Effector memory CD8-positive, alpha-beta T cell (primary cell): Measurements from ENCODE around the gene ARHGAP15.

Experiments used
- ATAC-seq: fragments of 150-1000 bp; cut with Tn5 transposase; replicated peaks from 2 replicates; pipeline ENCODE4 v1.10.0; 2021; ENCODE audit warnings: mild to moderate bottlenecking, moderate library complexity
- DNase-seq, 3 experiments: peaks; one replicate each; pipeline ENCODE4 v3.0.0; 2021
- H3K27ac Mint-ChIP-seq, 2 donors: one replicate each; pipeline ENCODE4 v1.8.0; 2022; ENCODE audit warnings: mild to moderate bottlenecking in 2 of 2, mixed read lengths in 2 of 2, moderate library complexity in 2 of 2
- H3K27me3 Mint-ChIP-seq, 2 donors: one replicate each; pipeline ENCODE4 v1.8.0; 2022; ENCODE audit warnings: mixed read lengths in 2 of 2
- H3K36me3 Mint-ChIP-seq: one replicate; pipeline ENCODE4 v1.8.0; 2022; ENCODE audit warnings: mild to moderate bottlenecking, moderate library complexity, mixed read lengths; ENCODE audit not compliant: insufficient read depth
- H3K4me1 Mint-ChIP-seq, 2 donors: one replicate each; pipeline ENCODE4 v1.8.0; 2022; ENCODE audit warnings: low read depth in 2 of 2, mixed read lengths in 2 of 2
- H3K4me3 Mint-ChIP-seq, 2 donors: one replicate each; pipeline ENCODE4 v1.8.0; 2022; ENCODE audit warnings: mild to moderate bottlenecking in 2 of 2, mixed read lengths in 2 of 2, moderate library complexity in 2 of 2
- H3K9me3 Mint-ChIP-seq, 2 donors: one replicate each; pipeline ENCODE4 v1.8.0; 2022; ENCODE audit warnings: mixed read lengths in 2 of 2

Gene ARHGAP15

GRCh38 chr2:143410082-143410897, 281.1 kb downstream of the ARHGAP15 start:
- peak overlapping the region in 1 of 2 donors; percentile 7 for H3K27ac Mint-ChIP-seq
- peaks cover 22 to 40% of the 10 kb centered on the region in 2 donors for H3K4me1 Mint-ChIP-seq
- no peaks in the 10 kb centered on the region for H3K27me3 Mint-ChIP-seq
- no peak for ATAC-seq
- peaks cover 5% of the 10 kb centered on the region for H3K36me3 Mint-ChIP-seq
- no peak overlapping the region for H3K4me3 Mint-ChIP-seq
- no peaks in the 10 kb centered on the region for H3K9me3 Mint-ChIP-seq
- no peak for DNase-seq

- Mint-ChIP-seq H3K9me3 (no peaks in the 10 kb centered on the region), H3K4me3 (no peak overlapping the region), H3K27ac (no peak overlapping the region), H3K27me3 (no peaks in the 10 kb centered on the region), H3K36me3 (peaks cover 5% of the 10 kb centered on the region), H3K4me1 (peaks cover 27 to 30% of the 10 kb centered on the region in 2 donors)
- no peak for DNase-seq
- no peak for ATAC-seq
These were observed 286.4 kb downstream of the ARHGAP15 start for GRCh38 chr2:143415571-143415970.

DNA sequence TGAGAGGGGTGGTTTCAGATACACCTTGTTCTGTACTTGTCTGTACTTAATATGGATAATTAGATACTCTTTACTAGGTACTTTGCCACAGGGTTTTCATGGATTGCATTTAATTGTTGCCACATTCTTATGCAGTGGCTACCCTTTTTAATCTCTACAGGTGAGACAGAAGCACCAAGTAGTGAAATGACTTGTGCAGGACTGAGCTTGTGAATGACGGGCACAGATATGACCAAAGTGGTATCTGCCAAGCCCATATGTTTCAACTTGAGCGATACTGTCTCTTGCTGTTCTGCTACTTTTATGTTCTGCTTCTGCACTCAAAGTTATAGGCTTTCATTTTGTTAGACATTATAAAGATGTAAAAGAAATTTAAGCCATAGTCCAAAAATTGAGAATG, 288.2 kb downstream of the ARHGAP15 start:
- ATAC-seq = no peak
- Mint-ChIP-seq H3K4me1 (peaks cover 28 to 32% of the 10 kb centered on the region in 2 donors), H3K9me3 (no peaks in the 10 kb centered on the region), H3K4me3 (no peak overlapping the region), H3K36me3 (peaks cover 5% of the 10 kb centered on the region), H3K27ac (no peak overlapping the region), H3K27me3 (no peaks in the 10 kb centered on the region)
- DNase-seq = no peak

GRCh38 chr2:143420313-143420712, 291.1 kb downstream of the ARHGAP15 start:
- H3K4me1 Mint-ChIP-seq = peaks cover 36 to 55% of the 10 kb centered on the region in 2 donors
- no peaks in the 10 kb centered on the region for H3K9me3 Mint-ChIP-seq
- no peak for DNase-seq
- H3K27me3 Mint-ChIP-seq = no peaks in the 10 kb centered on the region
- H3K27ac Mint-ChIP-seq = peak overlapping the region in 1 of 2 donors; percentile 5
- no peak for ATAC-seq
- no peaks in the 10 kb centered on the region for H3K36me3 Mint-ChIP-seq
- no peak overlapping the region for H3K4me3 Mint-ChIP-seq

DNA sequence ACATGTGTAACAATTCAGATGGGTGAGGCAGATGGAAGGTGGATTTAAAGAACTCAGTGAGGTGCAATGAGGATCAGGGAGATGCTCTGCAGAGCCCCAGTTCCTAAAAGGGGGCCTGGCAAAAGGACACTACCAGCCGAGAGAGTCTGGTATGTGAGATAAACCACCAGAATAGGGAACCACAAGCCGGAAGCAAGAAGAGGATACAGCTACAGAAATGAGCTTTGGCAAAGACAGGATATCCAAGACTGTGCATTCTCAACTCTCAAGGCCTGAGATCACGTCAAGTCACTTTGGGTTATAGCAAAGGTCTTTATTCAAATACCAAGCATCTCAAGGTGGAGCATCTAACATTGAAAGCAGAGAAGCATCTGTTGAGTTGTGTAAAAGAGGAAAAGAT, 293.5 kb downstream of the ARHGAP15 start:
- H3K27ac Mint-ChIP-seq = peak overlapping the region in 1 of 2 donors; percentile 66
- no peaks in the 10 kb centered on the region for H3K27me3 Mint-ChIP-seq
- H3K4me1 Mint-ChIP-seq = peaks cover 35 to 63% of the 10 kb centered on the region in 2 donors
- peak; percentile 85 for ATAC-seq
- no peaks in the 10 kb centered on the region for H3K9me3 Mint-ChIP-seq
- no peak overlapping the region for H3K4me3 Mint-ChIP-seq
- no peaks in the 10 kb centered on the region for H3K36me3 Mint-ChIP-seq
- DNase-seq = no peak

DNA sequence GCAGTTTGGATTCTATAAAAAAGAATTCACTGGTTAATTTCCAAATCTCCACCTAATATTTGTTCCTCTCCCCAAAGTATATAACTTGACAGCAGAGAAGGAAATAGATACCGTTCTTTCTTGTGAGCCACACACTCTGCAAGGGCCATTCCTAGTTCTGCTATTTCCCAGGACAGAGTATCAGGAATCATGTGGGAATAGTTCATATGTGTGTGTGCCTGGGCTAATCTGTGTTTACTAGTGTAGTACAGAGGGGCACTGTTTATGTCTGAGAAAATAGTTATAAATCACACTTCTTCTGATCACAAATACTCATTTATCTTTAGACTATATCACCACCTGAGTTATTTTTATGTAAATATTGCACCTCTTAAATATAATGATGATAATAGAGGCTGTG, 296.7 kb downstream of the ARHGAP15 start:
- no peak overlapping the region for H3K4me3 Mint-ChIP-seq
- peaks cover 3% of the 10 kb centered on the region for H3K36me3 Mint-ChIP-seq
- peaks cover 42 to 81% of the 10 kb centered on the region in 2 donors for H3K4me1 Mint-ChIP-seq
- H3K27ac Mint-ChIP-seq = no peak overlapping the region
- H3K27me3 Mint-ChIP-seq = no peaks in the 10 kb centered on the region
- no peaks in the 10 kb centered on the region for H3K9me3 Mint-ChIP-seq
- DNase-seq (no peak), ATAC-seq (no peak)

DNA sequence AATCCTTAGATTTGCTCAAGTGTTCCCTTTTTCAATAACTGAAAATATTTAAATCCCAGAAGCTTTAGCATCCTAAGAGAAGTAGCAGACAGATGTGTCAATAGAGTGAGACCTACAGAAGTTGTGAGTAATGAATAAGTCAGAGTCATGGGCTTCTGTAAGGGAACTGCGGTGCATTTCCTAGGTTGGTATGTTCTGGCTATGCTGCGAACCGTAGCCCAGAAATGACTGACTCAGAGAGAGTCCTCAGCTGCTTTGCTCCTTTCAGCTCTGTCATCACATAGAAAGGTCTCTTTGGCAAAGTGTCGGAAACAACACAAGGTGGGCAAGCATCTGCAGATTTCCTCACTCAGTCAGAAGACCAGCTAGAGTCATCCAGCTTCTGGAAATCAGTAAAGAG, 297.1 kb downstream of the ARHGAP15 start:
- ATAC-seq (no peak), DNase-seq (no peak)
- H3K4me1 Mint-ChIP-seq = peaks cover 41 to 82% of the 10 kb centered on the region in 2 donors
- H3K9me3 Mint-ChIP-seq = no peaks in the 10 kb centered on the region
- H3K36me3 Mint-ChIP-seq = peaks cover 3% of the 10 kb centered on the region
- no peak overlapping the region for H3K4me3 Mint-ChIP-seq
- H3K27ac Mint-ChIP-seq = no peak overlapping the region
- no peaks in the 10 kb centered on the region for H3K27me3 Mint-ChIP-seq

- Mint-ChIP-seq H3K27ac (no peak overlapping the region), H3K27me3 (no peaks in the 10 kb centered on the region), H3K4me3 (peak overlapping the region in 1 of 2 donors; percentile 11), H3K36me3 (peaks cover 3% of the 10 kb centered on the region), H3K9me3 (no peaks in the 10 kb centered on the region), H3K4me1 (peaks cover 39 to 76% of the 10 kb centered on the region in 2 donors)
- DNase-seq = no peak
- ATAC-seq = peak; percentile 43
These were observed 299.5 kb downstream of the ARHGAP15 start for GRCh38 chr2:143428700-143429099.

- no peak overlapping the region for H3K4me3 Mint-ChIP-seq
- ATAC-seq (no peak), DNase-seq (no peak)
- peaks cover 41 to 73% of the 10 kb centered on the region in 2 donors for H3K4me1 Mint-ChIP-seq
- no peaks in the 10 kb centered on the region for H3K27me3 Mint-ChIP-seq
- no peaks in the 10 kb centered on the region for H3K9me3 Mint-ChIP-seq
- peak overlapping the region in 1 of 2 donors; percentile 38 for H3K27ac Mint-ChIP-seq
- H3K36me3 Mint-ChIP-seq = peaks cover 6% of the 10 kb centered on the region
These were observed 300.9 kb downstream of the ARHGAP15 start for GRCh38 chr2:143429932-143430679.

DNA sequence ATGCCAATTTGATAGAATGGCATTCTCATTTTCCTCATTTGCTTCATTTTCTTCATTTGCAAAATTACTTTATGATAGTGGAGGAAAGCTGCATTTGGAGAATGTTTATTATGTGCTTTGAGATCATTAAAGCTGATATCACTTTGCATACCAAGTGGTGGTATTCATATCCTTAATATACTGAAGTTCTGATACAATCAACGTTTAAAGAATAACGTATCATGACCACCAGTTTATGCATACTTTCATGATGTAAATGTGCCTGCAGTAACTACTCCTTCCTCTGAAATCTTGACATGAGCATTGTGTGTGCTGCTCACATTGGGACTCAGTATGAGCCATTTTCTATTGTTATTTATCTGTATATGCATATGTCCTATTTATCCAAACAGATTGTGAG, 302.1 kb downstream of the ARHGAP15 start:
- no peaks in the 10 kb centered on the region for H3K27me3 Mint-ChIP-seq
- peaks cover 37 to 66% of the 10 kb centered on the region in 2 donors for H3K4me1 Mint-ChIP-seq
- H3K27ac Mint-ChIP-seq = peak overlapping the region in 1 of 2 donors; percentile 28
- ATAC-seq (no peak), DNase-seq (no peak)
- no peak overlapping the region for H3K4me3 Mint-ChIP-seq
- H3K9me3 Mint-ChIP-seq = no peaks in the 10 kb centered on the region
- H3K36me3 Mint-ChIP-seq = peaks cover 16% of the 10 kb centered on the region

GRCh38 chr2:143433251-143433650, 304.0 kb downstream of the ARHGAP15 start:
- Mint-ChIP-seq H3K4me1 (peaks cover 29 to 47% of the 10 kb centered on the region in 2 donors), H3K36me3 (peaks cover 24% of the 10 kb centered on the region), H3K27ac (peak overlapping the region in 1 of 2 donors; percentile 12), H3K27me3 (no peaks in the 10 kb centered on the region), H3K4me3 (no peak overlapping the region), H3K9me3 (no peaks in the 10 kb centered on the region)
- ATAC-seq (no peak), DNase-seq (no peak)

DNA sequence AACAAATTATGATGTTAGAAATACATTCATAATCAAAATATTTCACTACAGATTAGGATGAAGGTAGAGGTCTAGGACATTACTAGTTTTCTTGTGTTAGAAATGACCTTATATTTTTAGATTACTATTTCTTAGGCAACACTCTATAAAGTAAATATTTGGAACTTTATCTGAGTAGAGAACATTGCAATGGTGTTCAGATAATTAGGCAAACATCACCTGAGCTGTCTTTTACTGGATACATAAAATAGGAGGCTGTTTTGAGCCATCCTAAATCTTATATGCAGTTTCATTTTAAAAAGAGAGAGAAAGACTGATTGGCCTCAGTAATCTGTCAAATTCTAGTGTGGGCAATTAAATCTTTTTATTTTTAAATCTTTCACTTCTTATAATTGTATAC, 304.6 kb downstream of the ARHGAP15 start:
- no peaks in the 10 kb centered on the region for H3K27me3 Mint-ChIP-seq
- H3K4me1 Mint-ChIP-seq = peaks cover 28 to 41% of the 10 kb centered on the region in 2 donors
- no peak overlapping the region for H3K27ac Mint-ChIP-seq
- H3K4me3 Mint-ChIP-seq = no peak overlapping the region
- ATAC-seq = no peak
- no peaks in the 10 kb centered on the region for H3K9me3 Mint-ChIP-seq
- peaks cover 27% of the 10 kb centered on the region for H3K36me3 Mint-ChIP-seq
- DNase-seq = no peak

DNA sequence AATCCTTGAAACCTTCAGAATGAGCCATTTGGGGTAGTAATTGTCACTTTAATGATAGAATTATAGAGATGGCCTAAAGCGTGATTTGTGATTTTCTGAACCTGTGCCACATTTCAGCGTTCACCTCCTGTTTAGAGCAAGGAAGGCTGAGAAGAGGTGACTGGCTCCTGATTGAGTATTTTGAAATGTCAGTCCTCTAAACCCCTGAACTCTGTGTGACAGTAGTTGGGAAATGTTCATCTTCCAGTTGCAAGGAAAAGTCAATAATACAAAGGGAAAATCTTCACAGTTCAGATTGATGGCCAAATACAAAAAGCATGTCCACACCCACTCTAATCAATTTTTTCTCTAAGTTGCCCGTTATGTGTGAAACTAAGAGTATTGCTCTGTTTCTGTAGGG, 305.2 kb downstream of the ARHGAP15 start:
- no peak overlapping the region for H3K27ac Mint-ChIP-seq
- no peak for DNase-seq
- H3K4me3 Mint-ChIP-seq = no peak overlapping the region
- no peak for ATAC-seq
- H3K27me3 Mint-ChIP-seq = no peaks in the 10 kb centered on the region
- H3K9me3 Mint-ChIP-seq = no peaks in the 10 kb centered on the region
- H3K4me1 Mint-ChIP-seq = peaks cover 24 to 35% of the 10 kb centered on the region in 2 donors
- peaks cover 33% of the 10 kb centered on the region for H3K36me3 Mint-ChIP-seq

GRCh38 chr2:143435131-143435530, 305.9 kb downstream of the ARHGAP15 start:
- Mint-ChIP-seq H3K4me1 (peaks cover 22 to 31% of the 10 kb centered on the region in 2 donors), H3K4me3 (no peak overlapping the region), H3K36me3 (peaks cover 33% of the 10 kb centered on the region), H3K9me3 (no peaks in the 10 kb centered on the region), H3K27ac (no peak overlapping the region), H3K27me3 (no peaks in the 10 kb centered on the region)
- ATAC-seq (no peak), DNase-seq (no peak)
